ENCODE data around the gene VSX1.

The VSX1 gene

GRCh38 chr20:25038591-25039015 lies 43.3 kb downstream of the VSX1 start:
- DNase-seq, result no peak

DNA sequence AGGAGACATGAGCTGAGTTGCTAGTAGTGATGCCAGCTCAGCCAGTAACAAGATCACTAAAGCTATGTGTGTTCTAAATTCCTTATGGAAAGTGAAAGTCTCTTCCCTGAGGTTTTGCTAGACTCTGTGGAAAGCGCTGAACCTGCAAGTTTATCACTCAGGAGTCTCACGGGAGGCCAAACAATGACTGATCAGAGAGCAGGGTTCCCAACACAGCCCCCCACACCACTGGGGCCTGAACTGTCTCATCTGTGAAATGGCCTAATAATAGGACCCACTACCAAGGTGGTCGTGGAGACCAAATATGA lies 43.9 kb downstream of the VSX1 start:
- DNase-seq, result no peak

GRCh38 chr20:25037288-25038102 lies 44.4 kb downstream of the VSX1 start:
- no peak for DNase-seq

DNA sequence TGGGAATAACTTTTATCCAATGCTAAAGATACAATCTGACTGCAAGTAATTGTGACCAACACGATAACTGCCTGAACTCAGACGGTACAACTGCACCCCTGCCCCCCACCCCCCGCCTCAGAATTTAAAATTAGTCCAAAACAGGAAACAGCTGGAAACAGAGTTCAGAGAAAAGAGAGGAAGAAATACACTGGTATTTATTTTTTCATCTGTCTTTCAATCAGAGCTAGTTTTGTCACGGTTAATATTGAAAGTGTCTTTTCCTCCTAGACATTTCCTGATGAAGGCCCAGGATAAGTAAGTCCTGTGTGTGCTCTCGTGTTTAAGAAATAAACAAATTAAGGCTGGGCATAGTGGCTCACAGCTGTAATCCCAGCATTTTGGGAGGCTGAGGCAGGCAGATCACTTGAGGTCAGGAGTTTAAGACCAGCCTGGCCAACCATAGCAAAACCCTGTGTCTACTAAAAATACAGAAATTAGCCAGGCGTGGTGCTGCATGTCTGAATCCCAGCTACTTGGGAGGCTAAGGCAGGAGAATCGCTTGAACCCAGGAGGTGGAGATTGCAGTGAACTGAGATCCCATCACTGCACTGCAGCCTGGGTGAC lies 45.5 kb downstream of the VSX1 start:
- DNase-seq, result no peak

- DNase-seq, result no peak
Observed at GRCh38 chr20:25035921-25036320, 46.0 kb downstream of the VSX1 start.

DNA sequence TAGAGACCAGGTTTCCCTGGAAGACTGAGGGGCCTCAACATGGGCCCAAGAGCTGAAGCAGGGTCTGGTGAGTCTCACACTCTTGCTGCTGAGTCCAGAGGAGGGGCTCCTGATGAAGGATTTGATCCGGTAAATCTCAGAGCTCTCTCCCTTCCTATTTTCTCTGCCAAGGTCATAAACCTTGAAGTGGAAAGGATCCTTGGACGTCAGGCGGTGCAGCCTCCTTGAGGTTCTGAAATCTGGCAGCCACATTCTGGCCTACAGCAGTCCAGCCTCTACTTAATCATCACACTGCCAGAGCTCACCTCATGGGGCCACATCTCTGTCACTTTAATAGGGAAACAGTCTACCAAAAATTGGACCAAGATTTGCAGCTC lies 48.0 kb downstream of the VSX1 start:
- DNase-seq, result no peak

GRCh38 chr20:25033265-25033923 lies 48.5 kb downstream of the VSX1 start:
- no peak for DNase-seq

DNA sequence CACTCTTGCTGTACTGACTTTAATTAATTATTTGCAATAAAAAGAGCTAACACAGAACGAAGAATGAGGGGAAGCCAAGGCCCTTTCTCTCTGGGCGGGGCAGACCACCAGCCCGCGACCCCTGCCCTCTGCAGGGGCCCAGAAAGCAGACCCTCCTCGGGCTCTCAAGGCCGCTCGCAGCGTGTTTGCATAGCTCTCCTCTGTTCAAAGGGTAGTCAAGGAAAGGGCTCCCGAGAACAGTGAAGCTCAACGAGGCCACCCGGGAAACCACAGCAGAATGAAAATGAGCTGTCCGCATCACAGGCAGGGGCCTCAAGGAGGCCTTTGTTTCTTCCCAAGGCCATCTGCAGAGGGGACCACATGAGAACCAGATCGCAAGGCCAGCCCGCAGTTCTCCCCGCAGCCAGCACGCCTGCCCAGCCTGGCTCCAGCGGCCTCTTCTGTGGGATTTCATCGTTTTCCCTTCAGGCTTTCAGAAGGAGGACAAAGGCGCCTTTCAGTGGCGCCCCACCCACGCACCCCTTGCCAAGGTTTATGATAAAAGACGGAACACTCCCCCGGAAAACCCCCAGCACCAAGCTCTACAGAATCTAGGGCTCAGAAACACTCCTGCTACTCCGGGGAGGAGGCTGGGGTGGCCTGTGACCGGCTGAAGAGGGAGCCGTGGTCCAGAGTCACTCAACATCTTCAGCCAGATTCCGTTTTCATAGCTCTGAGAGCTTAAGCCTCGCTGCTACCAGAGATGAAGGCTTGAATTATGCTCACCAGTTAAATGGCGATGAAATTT lies 49.3 kb downstream of the VSX1 start:
- DNase-seq, result no peak

DNA sequence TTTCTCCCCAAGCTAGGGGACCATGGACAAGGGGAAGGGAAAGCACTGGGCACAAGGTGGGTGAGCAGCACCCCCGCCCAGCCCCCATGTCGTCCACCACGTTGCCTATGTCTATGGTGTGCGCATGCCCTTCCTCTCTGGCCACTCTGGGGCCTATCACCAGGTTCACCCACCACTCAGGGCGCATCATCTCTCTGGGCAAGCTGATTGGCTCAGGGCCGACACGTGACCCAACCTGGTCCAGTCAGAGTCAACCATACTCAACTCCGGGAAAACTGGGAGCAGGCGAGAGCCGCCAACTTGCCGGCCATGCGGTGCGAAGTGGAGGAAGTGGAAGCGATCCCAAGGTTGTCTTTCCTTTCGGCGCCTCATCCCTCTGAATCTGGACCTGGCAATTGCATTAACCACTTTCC lies 49.9 kb downstream of the VSX1 start:
- no peak for DNase-seq

DNA sequence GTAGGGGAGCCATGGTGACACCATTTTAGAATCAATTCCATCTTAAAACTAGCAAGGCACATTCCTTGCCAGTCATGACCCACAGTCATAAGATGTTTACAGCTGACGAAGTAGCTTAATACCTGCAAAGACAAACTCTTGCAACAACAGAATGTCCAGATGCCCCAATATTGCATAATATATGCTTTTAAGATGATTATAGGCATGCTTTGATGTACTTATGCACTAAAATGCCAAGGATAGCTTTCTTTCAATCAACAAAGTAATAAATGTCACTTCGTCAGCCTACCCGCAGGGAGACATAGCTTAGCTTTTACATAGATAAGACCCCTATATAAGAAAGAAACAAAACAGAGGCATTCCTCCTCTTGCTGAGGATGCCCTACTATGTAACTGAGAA lies 50.7 kb downstream of the VSX1 start:
- DNase-seq, result no peak

DNA sequence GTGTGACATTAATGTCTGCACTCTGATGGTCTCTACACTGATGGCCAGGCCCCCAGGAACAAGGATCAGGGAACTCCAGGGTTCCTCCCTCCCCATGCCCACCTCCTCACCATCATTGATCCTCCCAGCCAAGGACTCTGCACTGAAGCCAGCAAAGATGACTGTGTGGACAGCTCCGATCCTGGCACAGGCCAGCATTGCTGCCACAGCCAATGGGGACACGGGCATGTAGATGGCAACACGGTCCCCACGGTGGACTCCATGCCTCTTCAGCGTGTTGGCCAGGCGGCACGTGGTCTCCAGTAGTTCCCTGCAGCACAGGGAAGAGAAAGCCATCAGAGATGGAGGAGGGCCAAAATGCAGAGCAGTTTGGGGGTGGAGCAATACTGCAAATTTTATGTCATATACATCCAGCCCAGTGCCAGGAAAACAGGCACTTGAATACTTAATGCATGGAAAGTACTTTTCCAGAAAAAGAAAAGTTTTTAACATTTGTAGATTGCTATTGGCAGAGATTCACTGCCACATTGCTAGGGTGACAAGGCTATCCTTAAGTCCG lies 51.2 kb downstream of the VSX1 start:
- no peak for DNase-seq

GRCh38 chr20:25030007-25030648 lies 51.8 kb downstream of the VSX1 start:
- no peak for DNase-seq

- DNase-seq, result no peak
Observed at GRCh38 chr20:25025986-25026605, 55.8 kb downstream of the VSX1 start.

Data from T-helper 9 cell (primary cell).